Activated CD4-positive, CD25-positive, alpha-beta regulatory T cell treated with anti-CD3 and anti-CD28 coated beads, Interleukin-2, amount 50 U/mL, for 24 hours (primary cell): Measurements from ENCODE around the gene SLC9C2.
"Not testable (repeated sequence)": the region's sequence is repeated elsewhere in the genome, so short reads cannot be mapped to it uniquely, and the experiment has no call there.

Experiments
- ATAC-seq, 2 donors: fragments of 150-1000 bp; cut with Tn5 transposase; one replicate each; pipeline ENCODE4 v1.10.0; 2021; ENCODE audit warnings: mild to moderate bottlenecking in 1 of 2, moderate library complexity in 1 of 2

SLC9C2 gene

DNA sequence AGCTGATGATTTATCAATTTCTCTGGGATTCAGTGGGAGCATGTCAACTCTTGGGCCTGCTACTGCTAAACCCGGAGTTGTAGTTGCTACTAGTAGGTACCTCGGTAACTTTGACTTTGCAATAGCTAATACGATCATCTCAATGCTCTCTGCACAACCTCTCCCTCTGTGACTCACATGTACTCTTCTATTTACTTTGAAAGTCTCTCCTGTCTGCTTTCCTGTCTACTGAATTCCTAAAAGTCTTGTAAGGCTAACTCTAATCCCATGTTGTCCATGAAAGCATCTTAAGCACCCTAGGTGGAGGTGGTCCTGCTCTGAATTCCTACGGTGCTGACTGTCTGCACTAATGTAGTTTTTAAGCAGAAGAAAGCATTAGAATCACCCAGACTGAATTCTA is 29.3 kb downstream of the SLC9C2 start:
- ATAC-seq, result no peak

DNA sequence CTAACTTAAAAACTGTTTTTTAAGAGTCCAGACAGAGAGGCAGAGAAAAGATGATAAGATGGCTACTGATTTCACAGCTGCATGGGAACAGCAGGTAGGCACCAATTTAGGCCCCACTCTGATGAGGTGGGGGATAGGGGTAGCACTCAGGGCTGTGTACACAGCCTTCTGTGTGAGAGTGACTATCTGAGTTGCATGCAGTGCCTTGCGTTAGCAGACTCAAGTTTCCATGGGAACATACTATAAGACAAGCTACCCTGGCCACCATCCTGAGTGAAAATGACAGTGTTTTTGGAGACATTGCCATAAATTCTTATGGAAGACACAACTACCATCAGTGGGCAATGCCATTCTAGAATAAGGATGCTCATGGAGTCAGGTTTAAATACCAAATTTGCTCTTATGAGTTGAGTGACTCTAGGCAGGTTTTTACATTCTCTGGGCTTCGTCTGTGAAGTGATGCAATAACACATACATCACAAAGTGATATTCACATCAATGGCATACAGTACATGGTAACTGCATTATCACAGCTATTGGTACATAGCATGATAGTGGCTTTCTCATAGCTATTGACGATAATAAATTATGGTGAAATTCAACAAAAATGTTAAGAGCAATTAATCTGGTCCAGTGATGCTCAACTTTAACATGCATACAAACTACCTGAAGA is 30.5 kb downstream of the SLC9C2 start:
- ATAC-seq, result no peak

DNA sequence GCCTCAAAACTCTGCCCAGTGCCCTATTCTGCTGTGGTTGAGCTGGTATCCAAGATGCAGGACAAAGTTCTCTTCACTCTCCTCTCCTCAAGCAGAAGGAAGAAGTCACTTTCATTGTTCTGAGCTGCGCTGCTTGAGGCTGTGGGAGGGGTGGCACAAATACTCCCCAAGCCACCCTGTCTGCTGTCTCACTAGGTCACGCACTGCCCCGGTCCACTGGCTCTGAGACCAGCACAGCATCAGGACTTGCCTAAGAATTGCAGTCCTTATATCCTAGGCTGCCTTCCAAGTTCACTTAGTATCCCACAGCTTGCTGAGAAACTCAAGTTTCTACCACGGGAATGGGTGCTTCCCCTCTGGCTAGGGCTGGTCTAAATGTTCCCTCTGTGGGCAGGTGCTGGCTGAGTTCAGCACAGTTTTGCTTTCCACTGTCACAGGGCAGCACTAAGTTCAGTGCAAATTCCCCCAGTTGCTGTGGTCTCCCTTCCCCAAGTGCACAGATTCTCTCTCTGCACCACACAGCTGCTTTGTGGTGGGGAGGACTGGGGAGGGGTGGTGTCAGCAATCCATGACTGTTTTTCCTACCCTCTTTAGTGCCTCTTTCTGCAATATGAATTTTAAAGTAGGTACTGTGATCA is 32.4 kb downstream of the SLC9C2 start:
- no peak for ATAC-seq

DNA sequence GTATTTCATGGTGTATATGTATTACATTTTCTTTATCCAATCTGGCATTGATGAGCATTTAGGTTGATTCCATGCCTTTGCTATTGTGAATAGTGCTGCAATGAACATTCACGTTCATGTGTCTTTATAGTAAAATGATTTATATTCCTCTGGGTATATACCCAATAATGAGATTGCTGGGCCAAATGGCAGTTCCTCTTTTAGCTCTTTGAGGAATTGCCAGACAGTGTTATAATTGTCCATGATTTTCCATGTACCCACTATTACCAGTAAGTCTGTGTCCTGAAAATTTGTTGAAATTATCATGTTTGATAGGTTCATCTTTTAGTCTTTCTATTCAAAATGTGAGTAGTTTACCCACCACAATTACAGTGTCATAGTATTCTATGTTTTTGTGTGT is 34.4 kb downstream of the SLC9C2 start:
- no peak for ATAC-seq

DNA sequence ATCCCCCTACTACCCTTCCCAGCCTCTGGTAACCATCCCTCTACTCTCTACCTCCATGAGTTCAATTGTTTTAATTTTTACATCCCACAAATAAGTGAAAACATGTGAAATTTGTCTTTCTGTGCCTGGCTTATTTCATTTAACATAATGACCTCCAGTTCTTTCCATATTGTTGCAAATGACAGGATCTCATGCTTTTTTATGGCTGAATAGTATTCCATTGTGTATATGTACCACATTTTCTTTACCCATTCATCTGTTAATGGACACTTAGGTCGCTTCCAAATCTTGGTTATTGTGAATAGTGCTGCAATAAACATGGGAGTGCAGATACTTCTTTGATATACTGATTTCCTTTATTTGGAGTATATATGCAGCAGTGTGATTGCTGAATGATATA is 39.0 kb downstream of the SLC9C2 start:
- not testable (repeated sequence) for ATAC-seq

DNA sequence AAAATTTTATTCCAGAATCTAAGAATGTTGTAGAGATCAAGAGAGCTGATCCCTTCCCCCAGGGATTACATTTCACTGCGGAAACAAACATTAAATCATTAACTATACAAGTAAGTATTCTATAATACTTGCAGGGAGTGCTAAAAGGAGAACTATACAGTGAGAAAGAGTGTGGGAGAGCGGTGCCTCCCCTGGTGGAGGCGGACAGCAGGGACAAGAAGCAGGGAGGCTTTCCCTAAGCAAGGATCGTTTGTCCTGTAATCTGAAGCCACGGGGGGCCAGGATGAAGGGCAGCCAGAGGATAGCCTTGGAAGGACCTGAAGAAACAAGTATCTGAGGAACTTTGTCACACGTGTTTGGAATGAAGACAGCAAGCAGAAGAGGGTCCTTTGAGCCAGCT is 40.1 kb downstream of the SLC9C2 start:
- ATAC-seq, result no peak

DNA sequence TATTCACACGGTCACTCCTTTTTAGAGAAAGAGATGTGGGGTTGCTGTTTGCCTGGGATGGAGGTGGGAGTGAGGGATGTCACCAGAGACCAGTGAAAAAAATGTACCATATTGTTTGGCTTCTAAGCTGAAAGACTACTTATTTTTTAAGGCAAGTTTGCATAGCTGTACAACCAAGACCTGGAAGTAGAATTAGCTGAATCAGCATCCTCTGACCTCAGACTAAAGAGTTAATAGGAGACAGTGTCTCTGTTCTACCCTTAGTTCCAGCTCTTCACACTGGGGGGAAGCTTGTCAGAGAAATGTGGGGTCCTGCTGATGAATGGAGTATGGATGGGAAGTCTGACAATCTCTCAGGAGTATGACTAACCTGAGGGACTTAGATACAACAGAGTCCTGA is 41.6 kb downstream of the SLC9C2 start:
- ATAC-seq, result no peak

DNA sequence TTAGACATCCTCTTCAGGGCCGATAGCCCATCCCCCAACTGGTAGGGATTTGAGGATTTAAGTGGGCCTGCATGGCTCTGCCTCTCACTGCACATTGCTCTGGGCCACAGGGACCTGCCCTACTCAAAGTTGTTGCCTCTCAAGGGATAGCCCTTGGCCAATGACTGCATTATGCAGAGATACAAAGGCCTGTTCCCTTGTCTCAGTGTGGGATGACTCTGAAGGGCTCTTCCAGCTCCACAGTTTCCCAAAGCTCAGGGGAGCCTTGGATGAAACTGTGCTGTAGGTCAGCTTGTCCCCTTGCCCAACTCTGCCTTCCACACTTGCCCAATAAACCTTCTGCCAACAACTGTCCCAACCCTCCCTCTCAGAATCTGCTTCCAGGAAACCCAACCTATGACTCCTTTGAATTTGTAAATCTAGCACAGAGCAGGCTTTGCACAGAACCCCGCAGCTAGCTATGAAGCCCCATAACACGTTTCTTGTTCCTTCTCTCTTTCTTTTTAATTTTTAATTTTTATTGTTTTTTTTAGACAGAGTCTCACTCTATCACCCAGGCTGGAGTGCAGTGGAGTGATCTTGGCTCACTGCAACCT is 42.5 kb downstream of the SLC9C2 start:
- ATAC-seq, result peak in 1 of 2 donors; percentile 17

DNA sequence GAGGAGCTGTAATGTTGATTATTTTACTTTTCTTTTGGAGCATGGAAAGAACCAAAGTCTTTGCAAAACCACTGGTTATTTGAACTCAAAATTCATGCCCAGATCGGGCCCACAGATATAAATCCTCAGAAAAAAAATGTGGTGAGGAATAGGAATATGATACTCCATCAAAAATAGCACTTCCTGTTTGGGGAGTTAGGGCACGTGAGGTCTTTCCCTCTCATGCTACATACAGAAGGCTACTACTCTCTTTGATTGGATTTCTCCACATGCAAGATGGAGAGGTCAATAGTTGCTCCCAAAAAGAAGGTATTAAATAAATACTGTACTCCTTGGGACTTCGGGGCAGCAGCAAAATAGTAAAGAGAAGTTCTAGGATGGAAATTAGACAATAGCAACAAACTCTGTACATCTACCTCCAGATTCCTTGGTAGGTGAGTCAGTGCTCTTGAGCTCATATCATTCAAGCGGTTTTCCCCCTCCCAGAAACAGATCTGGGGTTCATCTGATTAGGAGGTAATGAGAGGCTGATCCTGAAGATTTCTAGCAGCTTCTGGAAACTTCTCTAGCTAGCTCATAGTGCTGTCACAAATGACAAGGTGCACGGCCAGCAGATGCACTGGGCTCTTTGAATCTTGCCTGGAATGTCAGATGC is 47.1 kb downstream of the SLC9C2 start:
- no peak for ATAC-seq

DNA sequence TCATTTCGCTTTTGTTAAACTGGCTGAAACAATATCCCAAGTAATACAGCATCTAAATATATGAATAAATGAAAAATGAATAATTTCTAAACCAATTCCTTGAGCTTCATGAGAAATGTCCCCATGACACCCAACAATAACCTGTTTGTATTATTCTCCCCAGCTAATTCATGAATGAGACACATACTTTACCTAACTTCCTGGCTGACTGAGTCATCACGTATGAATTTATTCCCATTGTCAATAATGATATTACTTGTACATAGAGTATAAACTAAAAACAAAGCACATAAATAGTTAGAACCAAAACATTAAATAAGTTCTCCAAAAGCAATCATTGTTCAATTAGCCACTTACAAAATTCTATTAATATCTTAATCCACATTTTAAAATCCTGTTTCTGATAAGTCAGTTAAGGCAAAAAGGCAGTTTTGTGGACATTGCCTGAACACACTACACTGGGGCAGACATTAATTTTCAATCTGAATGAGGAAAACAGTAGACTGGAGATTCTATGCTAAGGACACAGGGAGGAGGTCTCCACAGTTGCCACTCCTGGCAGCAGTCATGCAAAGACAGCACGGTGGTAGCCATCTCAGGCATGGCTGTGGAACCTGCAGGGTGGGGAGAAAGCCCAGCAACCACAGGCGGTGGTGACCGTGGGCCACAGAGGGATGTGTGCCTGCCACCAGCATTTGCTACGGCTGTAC is 48.2 kb downstream of the SLC9C2 start:
- ATAC-seq, result no peak

DNA sequence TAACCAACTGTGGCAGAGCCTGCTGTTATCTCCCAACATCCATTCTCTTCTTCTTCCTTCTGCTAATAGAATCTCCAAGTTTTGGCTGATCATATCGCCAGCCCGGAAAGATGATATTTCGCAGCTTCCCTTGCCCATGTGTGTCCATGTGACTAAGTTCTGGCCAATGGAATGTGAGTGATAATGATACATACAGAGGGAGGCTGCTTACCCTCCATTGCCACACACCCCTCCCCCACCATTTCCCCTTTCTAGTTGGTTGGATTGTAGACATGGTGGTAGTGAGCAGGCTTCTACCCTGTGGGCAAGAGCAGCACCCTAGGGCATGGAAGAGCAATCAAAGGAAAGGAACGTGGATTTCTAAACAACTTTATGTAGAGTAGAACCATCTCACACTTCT is 48.8 kb downstream of the SLC9C2 start:
- no peak for ATAC-seq

DNA sequence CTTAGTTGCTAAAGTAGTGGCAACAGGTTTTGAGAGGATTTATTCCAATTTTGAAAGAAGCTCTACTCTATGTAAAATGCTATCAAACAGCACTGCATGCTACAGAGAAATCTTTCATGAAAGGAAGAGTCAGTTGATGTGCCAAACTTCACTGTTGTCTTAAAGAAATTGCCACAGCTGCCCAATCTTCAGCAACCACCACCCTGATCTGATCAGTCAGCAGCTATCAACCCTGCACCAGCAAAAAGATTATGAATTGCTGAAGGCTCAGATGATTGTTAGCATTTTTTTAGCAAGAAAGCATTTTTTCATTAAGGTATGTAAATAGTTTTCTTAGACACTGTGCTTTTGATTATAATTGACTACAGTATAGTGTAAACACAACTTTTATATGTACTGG is 49.6 kb downstream of the SLC9C2 start:
- ATAC-seq, result no peak

DNA sequence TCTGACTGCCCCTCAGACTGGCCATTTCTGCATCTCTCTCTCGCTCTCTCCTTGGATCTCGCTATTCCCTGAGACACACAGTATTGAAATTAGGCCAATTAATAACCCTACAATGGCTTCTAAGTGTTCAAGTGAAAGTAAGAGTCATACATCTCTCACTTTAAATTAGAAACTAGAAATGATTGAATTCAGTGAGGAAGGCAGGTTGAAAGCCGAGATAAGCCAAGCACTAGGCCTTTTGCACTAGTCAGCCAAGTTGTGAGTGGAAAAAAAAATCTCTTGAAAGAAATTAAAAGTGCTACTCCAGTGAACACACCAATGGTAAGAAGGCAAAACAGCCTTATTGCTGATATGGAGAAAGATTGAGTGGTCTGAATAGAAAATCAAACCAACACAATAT is 51.2 kb downstream of the SLC9C2 start:
- peak; percentile 58 to 61 for ATAC-seq

DNA sequence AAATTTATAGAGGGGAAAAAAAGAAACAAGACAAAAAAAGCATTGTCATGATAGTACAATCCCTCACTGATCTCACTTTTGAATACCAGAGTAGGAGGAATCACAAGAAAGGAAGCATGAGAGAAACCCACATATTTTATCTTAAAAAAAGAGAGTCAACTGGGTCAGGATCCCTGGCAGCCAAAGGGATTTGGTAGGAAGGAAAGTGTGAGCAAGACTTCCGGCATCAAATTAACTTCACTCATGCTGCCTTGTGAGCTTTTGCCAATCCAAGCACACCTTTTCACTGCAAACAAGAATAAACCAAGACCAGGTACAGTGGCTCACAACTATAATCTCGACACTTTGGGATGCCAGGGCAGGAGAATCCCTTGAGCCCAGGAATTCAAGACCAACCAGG is 53.1 kb downstream of the SLC9C2 start:
- no peak for ATAC-seq

DNA sequence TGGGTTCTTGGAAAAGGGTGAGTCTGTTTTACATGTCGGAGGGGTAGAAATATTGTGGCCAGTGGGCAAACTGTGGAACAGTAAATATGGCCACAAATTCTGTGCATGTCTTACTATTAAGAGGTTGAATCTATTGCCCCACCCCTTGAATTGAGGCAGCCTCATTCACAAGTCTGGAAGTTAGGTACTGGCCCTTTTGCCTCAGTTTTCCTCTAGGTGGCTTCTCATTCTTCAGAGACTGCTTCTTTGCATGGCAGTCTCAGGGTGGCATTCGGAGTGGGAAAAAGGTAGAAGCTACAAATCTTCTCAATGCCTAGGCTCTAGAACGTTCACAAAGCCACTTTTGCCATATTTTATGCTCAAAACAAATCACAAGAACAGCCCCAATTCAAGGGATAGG is 57.2 kb downstream of the SLC9C2 start:
- ATAC-seq, result no peak

DNA sequence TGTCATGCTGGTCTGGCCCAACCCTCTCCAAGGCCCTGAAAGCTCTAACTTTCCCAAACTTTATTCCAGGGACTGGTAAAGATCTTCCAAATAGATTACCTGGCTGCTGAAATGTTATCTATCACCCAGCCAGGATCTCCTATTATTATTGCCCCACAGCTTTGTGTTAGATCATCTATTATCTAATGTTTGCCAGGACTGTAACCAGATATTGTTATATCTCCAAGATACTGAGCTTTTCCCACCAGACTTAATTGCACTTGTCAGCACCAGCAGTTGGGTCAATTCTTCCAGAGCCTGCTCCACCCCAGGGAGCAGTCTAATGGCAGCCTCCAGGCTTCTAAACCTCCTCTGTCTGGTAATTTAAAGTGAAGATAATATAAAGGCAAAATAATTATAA is 66.6 kb downstream of the SLC9C2 start:
- no peak for ATAC-seq

DNA sequence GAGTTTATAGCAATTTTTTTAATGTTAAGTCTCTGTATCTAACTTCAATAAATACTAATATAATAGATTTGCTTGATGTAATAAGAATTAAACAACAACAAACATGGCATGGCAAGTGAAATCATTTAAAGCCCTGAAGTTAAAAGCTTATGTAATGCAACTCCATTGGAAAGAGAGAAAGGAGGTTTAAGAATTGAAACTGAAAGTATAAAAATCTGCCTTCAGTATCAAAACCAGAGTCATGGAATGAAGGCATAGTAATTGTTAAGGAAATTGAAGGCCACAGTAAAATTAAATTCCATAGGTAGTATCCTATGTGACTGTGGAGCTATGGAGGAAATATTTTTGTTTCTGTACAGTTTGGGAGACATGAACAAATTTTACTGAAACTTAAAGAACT is 70.6 kb downstream of the SLC9C2 start:
- ATAC-seq, result no peak

DNA sequence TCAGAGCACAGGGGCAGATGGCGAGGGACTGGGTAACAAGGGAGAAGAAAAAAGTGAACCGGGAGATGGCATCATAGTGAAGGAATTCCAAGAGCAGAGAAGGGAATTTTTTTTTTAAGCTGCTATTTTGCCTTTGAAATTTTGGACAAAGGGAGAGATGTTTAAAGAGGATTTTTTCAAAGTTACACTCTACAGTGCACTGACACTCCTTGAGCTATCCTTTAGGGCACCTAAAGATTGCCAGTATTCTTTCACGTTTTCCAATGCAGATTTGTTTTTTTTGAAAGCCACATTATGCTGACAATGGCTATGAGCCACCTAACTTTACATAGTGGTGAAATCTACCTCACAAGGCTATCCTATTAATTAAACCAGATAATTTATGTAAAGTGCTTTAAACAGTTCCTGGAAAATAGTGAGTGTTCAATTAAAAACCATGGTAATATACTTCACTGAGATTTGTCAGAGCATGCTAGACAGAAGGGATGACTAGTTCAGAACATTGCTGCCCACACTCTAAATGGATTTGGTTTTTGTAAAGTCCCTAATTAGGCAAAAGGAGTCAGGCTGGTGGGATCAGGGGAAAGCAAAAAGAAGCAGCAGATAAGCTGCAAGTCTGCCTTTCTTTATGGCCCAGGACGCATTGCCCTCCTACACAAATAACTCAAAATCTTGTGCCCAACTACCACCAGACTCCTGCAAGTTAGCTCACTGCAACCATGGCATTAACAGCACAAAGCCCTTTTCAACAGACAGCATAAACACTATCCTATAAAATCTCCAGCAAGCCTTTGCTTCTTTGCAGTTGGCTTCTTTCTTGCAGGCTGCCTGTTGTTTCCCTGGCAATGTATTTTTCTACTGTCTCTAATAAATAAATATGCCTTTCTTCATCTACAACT is 71.8 kb downstream of the SLC9C2 start:
- peak; percentile 25 to 53 for ATAC-seq

DNA sequence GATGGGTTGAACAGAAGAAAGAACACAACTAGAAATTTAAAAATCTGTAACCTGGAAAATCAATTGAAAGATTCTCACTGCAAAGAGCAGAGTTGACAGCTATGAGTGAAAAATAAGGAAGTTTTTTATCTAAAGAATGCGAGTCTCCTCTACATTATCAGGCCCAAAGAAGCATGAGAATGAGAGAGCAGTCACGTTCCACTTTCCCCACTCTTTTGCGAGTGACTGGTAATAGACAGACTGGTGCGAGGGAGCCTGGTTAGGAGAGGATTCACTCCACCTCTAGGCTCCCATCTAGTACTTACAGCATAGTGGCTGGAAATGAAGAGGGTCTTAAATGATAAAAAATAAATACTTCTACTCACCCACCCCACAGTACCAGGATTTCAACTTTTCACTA is 73.8 kb downstream of the SLC9C2 start:
- ATAC-seq, result no peak

DNA sequence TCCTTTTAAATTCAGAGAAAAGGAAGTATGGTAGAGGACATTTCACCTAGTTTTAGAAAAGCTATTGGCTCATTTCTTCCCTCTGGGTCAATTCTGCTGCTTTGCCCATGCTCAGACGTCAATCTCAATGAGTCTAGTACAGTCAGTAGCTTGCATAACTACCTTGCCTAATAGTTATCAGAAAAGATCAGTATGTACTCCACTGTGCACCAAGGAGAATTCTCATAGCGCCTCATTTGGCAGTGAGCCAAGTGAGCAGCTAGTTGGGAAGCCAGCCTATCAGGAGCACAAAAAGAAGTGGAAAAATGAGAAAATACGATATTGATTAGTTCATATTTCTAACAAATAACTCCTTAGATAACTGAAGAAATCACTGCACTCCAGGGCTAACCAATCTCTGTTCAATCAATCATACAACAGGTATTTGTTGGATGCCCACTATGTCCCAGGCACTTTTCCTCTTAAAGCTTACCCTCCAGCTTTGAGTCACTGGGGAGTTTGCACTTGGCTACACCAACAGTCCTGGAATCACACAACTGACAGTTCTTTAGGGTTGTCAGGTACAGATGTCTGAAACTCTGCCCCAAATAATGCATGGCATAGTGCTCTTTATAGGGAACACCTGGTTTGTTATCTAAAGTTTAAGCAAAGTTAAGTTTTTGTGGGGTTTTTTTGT is 75.6 kb downstream of the SLC9C2 start:
- ATAC-seq, result no peak

DNA sequence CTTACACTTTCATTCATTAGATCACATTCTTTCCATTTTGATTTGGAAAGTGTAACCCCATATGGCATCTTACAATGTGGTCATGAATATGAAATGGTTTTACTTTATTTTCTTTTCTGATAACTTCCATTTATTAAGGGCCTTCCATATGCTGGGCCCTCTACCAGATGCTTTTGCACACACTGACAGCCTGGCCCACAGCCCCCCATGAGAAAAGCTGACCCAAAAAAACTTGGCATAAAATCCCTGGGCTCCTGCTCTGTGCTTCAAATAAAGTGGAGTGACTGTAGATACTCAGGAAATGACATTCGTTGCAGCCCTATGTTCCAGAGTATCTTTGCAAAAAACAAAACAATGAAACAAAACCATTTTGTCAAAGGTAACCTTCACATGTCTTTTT is 76.9 kb downstream of the SLC9C2 start:
- no peak for ATAC-seq

DNA sequence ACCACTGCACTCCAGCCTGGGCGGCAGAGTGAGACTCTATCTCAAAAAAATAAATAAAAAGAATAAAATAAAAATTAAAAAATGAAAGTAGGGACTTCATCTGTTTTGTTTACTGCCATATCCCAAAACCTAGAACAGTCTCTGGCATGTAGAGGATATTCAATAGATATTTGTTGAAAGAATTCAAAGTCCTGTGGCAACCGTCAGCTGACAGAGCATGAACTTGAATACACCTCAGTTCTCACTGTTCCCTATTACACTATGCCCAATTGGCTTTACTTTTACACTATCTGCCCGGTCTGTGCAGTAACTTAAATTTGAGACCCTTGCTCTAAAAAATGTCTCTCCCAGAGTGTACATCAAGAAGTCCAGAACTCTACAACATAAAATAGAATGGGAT is 79.5 kb downstream of the SLC9C2 start:
- ATAC-seq, result no peak
